Mucosa of gallbladder (tissue), 1 donor: Measurements from ENCODE around the gene TNFRSF21. TPM values are rescaled to one million over a fixed set of nuclear protein-coding genes. Genes with fewer than 3 reads are reported as not detected.
"Not testable (repeated sequence)": the region's sequence is repeated elsewhere in the genome, so short reads cannot be mapped to it uniquely, and the experiment has no call there.

Experiments used
- DNase-seq: peaks from one replicate; pipeline ENCODE4 v3.0.0-alpha.2; 2020; ENCODE audit warnings: low spot score
- total RNA-seq: library from RNA; stranded (reverse); gene quantifications from one replicate; pipeline ENCODE4 v1.2.1, GENCODE V29; 2021
- donor health status: DM: no; HTN: no; CAD: no.

TNFRSF21 gene
- total RNA-seq, 1 donor from 2014 or later = 64.7 TPM

- no peak for DNase-seq
Measured at GRCh38 chr6:47288267-47289090, 21.2 kb downstream of the TNFRSF21 start.

DNA sequence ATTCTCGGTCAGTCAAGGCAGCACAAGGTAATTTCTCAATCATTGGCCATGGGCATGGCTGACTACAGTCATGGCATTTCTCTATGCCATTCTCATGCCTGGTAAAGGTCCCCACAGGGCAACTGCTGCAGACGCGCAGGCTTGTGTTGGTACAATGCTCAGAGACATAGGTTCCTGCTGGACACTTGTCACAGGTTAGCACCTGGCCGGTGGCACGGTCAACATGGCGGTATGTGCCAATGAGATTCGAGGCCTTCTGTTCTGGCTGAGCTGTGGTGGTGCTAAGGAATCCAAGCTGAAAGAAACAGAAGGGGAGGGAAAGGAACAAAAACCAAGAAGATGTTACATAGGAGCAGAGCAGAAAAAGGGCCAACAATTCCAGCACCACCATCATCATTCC lies 23.4 kb downstream of the TNFRSF21 start:
- DNase-seq = no peak

DNA sequence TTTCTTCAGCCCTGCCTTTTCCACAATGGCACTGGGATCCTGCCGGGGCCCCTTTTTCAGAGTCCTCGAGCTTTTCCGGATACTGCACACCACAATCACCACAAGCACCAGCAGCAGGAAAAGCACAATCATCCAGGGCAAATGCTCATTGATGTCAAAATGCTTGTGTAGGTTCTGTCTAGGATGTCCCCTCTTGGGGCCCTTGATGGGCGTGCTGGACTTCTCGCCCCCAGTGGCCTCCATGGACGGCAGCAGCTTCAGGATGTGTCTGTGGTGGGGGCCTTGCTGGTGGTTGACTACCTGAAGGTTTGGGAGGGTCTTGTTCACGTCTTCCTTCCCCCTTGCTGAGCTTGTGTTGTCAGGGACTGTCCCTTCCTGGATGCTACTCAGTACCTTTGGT lies 25.7 kb downstream of the TNFRSF21 start:
- no peak for DNase-seq

GRCh38 chr6:47278545-47278944 lies 31.2 kb downstream of the TNFRSF21 start:
- no peak for DNase-seq

GRCh38 chr6:47277702-47278101 lies 32.0 kb downstream of the TNFRSF21 start:
- DNase-seq = no peak

DNA sequence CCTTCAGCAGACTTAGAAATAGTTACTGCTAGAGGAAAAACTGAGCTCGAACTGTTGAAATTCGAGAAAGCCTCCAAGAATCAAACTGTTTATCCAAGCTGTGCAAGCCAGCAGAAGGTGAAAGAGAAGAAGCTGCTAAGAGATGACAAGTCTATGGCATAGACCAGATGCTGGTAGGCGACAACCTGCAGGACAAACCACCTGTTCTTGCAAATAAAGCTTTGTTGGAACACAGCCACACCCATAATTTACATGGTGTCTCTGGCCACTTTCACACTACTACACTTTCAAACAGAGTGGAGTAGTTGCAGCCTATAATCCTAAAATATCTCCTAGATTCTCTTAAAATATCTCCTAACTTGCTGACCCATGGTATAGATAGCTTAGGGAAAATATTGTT lies 33.3 kb downstream of the TNFRSF21 start:
- no peak for DNase-seq

GRCh38 chr6:47275640-47276039 lies 34.1 kb downstream of the TNFRSF21 start:
- DNase-seq = no peak

- DNase-seq = not testable (repeated sequence)
Measured at GRCh38 chr6:47275132-47275531, 34.6 kb downstream of the TNFRSF21 start.

DNA sequence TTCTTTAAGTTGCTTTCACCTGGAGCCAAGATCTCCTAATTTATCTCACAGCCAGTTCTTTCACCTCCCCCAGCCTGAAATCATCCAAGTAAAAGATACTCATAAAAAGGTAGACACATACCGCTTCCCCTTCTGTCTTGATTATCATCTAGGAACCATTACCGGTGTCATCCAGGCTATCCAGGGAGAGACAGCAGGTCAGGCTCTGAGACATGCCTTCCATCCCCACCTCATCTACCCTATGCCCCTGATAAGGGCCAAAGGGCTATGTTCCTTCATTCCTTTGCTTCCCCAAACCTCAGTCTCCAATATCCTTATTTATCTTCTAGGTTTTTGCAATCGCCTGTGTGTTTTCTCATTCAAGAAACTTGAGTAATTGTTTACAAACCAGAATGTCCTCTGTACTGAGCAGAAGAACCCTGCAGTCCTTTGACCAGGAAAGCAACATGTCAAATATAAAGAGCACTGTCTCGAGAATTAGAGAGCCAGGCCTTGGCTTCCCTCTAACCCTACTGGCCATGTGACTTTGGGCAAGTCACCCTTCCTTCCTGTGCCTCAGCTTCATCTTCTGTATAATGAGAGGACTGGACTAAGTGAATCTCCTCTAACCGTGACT lies 41.0 kb downstream of the TNFRSF21 start:
- no peak for DNase-seq

- DNase-seq = no peak
Measured at GRCh38 chr6:47267301-47267700, 42.4 kb downstream of the TNFRSF21 start.

DNA sequence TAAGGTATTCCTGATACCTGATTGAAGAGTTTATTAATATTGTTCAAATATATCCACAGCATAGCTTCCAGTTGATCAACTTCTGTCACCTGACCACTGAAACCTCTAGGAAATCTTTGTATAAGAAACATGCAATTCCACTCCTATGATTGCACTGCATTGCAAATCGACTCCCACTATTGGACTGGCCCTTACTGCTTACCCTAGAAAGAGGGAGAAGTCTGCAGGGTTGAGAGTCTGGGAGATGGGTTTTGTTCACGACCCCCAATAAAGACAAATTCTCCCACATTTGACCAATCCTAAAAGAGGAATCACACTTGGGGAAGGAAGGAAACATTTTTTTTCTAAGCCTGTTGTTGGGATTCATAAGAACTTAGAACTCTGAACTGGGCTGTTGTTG lies 43.7 kb downstream of the TNFRSF21 start:
- no peak for DNase-seq

- DNase-seq = no peak
Measured at GRCh38 chr6:47264775-47265184, 44.9 kb downstream of the TNFRSF21 start.

DNA sequence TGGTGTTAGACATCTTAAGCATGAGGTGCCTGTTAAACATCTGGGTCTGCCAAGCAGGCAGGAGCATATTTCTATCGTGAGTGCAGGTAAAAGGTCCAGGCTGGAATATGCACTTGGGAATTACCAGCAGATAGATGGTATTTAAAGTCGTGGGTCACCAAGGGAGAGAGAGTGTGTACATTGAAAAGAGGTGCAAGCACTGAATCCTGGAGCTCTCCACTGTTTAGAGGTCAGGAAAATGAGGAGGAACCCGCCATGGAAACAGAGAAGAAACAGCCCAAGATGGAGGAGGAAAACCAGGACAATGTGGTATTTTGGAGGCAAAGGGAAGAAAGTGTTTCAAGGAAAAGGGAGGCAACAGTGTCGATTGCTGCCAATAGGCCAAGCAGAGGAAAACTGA lies 46.4 kb downstream of the TNFRSF21 start:
- DNase-seq = no peak

DNA sequence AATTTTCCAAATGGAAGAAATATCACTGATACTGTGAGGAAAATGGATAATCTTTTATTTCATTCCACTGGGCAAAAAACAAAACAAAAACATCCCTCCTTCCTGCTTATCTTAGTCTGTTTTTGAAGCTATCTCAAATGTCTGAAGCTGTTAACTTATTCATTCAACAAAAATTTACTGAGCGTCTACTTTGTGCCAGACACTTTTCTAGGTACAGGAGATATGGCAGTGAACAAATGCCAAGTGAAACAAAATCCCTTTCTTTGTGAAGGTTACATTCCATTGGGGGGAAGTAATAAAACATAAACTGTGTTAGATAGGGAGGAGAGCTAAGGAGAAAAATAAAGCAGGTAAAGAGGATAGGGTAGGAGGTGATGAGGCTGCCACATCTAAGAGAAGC lies 47.5 kb downstream of the TNFRSF21 start:
- DNase-seq = no peak

DNA sequence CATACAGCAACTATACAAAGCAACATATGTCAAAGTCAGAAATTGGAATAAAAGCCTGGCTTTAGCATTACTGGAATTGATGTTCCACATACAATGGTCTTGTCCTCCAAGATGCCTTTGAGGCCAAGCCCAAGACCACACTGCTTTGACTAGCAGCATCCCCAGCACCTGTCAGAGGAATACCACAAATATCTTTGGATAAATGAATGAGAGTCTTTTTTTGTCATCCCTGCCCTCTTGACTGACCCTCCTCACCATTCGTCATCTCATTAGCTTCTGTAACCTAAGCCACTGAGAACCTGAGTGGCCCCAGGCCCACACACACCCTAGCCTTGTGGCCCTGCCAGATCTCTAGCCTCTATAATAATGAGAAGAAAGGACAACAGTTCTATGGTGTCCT lies 48.5 kb downstream of the TNFRSF21 start:
- no peak for DNase-seq

DNA sequence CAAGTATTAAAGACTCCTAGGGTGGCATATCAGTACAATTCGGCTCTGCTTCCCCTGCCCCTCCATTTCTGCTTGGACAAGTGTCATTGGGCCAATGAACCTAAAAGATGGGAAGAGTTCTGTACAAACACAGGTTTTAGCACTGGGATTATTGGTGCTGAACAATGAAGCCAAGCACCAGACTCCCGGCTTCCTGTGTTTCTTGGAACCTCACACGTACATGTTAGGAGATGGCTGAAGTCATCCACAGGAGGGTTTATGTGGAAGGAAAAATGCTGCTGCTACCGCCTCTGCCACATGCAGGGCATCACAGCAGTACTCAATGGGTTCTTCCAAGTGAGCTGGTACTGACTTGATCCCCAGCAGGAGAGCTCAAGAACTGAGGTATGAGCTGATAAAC lies 49.7 kb downstream of the TNFRSF21 start:
- DNase-seq = no peak

DNA sequence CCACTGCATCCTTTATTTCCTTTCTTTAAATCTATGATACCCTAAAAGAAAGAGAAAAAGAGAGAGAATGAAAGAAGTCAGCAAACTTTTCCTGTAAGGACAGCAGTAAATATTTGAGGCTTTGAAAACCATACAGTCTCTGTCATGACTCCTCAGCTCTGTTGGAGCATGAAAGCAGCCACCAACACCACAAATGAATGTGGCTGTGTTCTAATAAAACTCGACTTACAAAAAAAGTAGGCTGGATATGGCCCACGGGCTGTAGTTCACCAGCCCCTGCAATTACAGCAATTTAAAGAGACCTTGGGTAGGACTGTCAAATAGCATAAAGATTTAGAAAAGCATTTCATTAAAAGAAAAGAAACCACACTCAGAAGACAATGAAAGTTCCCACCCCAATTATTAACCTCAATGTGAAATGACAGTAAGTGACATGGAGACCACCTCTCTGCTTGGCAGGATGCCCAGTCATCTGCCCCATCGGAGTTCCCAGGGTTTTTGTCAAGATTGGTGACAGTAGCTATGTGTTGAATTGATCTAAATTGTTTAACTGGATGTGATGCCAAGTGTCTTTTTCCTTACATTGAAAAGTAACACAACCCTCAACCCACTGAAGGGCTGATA lies 50.9 kb downstream of the TNFRSF21 start:
- no peak for DNase-seq

DNA sequence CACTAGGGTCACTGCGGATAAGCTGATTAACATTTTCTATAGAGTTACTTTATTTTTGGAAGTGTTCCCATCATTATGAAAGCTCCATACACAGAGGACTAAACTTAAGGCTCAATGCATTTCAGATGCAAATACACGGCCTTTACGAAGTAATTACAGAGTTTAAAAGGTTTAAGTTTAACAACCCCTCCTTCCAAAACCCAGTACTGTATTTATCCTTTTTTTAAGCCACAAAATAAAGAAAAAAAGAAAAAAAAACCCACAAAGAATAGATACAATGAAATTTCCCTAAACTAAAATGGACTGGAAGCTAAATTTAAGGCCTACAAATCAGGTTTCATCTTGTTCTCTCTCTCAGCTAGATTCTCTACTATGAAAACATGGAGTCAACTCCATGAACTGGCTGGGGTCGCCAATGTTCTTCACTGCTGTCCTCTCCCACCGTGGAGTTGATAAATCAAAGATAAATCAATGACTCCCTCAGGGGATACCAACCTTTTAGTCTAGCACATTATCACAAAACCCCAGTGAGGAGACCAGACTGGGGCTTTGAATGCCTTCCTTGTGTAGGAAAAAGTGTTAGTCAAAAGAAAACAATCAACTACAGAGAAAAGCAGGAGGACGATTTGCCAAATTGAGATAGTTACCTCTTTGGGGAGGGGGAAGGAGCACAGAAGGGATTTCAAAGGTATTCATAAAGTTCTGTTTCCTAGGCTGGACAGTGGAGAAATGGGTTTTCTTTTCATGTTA lies 52.5 kb downstream of the TNFRSF21 start:
- DNase-seq = no peak

DNA sequence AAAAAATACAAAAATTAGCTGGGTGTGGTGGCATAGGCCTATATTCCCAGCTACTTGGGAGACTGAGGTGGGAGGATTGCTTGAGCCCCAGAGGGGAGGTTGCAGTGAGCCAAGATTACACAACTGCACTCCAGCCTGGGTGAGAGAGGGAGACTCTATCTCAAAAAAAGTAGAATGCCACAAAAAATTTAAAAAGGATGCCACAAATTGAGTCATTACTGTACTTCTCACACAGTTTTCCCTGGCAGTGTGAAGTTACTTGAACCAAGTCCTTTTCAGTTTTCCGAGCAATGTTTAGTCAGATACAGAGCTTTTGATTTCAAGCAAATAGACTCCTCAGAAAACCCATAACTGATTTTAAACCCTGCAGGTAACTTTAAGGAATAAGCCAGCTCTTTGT lies 53.3 kb downstream of the TNFRSF21 start:
- no peak for DNase-seq

DNA sequence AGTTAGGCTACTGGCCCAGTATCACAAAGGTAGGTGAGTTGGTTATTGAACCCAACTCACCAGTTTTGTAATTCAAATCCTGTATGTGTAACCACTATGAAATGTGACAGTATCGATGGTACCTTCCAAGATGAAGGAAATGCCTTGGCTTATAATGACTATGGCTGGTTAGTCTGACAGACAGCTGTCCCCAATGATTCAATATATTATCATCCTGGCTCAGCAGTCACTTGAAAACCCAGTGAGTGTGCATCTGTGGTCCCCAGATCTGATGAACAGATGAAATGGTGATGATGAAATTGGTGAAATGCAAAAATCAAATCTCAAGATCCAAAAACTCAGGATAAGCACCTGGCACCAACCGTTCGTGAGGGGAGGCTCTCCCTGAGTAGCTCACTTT lies 54.8 kb downstream of the TNFRSF21 start:
- DNase-seq = no peak

GRCh38 chr6:47254051-47254450 lies 55.7 kb downstream of the TNFRSF21 start:
- DNase-seq = no peak

- DNase-seq = no peak
Measured at GRCh38 chr6:47253136-47253535, 56.6 kb downstream of the TNFRSF21 start.
